Measurements from ENCODE around the gene RXRA.

The RXRA gene

DNA sequence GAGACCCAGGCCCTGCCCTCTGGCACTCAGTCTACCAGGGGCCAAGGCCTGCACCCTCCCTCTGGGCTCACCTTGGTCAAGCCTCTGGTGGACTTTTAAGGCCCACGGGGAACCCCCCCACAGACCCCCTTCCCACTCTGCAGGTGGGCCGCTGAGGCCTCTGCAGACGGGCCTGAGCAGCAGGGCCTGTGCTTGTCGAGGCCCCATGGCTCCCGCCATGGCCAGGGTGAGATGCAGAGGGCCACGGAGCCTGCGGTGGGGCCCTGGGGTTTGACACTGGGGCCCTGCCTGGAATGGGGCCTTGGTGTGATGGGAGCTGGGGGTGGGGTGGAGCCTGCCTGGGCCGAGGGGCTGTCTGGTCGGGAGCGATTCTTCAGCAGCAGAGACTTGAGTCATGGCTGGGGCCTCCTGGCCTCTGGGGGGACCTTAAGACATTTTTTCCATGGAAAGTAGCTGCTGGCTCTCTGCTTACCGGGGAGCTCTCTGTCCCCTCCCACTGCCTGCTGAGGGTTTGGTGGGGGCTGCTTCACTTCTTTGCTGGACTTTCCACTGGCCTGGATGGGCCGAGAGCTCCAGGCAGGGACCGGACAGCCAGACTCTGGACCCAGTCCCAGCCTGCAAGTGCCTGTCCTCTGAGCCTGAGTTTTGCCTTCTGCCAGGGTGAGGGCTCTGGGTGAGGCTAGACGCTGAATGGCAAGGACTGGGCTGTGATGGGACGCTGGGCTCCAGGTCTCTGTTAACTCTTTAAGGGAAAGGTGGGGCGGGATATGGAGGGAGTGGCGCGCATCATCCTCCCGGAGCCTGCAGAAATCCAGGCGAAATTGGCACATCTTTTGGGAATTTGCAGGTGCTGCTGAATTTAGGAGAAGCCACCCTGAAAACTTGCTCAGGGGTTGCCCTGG lies 132.2 kb downstream of the RXRA start:
- TF ChIP-seq, protein P1, sequence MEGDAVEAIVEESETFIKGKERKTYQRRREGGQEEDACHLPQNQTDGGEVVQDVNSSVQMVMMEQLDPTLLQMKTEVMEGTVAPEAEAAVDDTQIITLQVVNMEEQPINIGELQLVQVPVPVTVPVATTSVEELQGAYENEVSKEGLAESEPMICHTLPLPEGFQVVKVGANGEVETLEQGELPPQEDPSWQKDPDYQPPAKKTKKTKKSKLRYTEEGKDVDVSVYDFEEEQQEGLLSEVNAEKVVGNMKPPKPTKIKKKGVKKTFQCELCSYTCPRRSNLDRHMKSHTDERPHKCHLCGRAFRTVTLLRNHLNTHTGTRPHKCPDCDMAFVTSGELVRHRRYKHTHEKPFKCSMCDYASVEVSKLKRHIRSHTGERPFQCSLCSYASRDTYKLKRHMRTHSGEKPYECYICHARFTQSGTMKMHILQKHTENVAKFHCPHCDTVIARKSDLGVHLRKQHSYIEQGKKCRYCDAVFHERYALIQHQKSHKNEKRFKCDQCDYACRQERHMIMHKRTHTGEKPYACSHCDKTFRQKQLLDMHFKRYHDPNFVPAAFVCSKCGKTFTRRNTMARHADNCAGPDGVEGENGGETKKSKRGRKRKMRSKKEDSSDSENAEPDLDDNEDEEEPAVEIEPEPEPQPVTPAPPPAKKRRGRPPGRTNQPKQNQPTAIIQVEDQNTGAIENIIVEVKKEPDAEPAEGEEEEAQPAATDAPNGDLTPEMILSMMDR (conservative IDR thresholded peaks at IDR 0.05; ENCODE audit: control insufficient read depth, insufficient read depth, low read depth, low read length) = no peak
- peak; percentile 40 for DNase-seq (ENCODE audit: low read depth)
- no peak overlapping the region for H3K4me3 ChIP-seq (ENCODE audit: control insufficient read depth, low read depth, low read length)

DNA sequence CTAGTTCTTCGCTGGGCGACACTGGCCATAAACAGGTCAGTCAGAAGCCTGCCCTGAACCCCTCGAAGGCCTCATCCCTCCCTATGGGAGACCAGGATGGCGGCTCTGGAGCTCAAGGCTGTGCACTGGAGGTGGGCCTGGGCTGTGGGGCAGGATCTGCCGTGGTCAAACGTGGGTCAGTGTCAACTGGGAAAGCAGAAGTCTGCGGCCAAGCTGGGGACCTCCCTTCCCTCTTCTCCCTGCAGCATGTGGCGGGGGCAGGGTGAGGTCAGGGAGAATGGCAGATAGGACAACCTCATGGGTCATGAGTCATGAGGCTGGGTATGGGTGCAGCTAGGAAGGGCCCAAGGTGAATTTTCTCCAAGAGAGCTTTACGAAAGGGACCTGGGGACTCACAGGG lies 132.9 kb downstream of the RXRA start:
- no peak for DNase-seq (ENCODE audit: low read depth)
- TF ChIP-seq, protein P1 (conservative IDR thresholded peaks at IDR 0.05; ENCODE audit: control insufficient read depth, insufficient read depth, low read depth, low read length) = no peak
- H3K4me3 ChIP-seq (ENCODE audit: control insufficient read depth, low read depth, low read length) = no peak overlapping the region

DNA sequence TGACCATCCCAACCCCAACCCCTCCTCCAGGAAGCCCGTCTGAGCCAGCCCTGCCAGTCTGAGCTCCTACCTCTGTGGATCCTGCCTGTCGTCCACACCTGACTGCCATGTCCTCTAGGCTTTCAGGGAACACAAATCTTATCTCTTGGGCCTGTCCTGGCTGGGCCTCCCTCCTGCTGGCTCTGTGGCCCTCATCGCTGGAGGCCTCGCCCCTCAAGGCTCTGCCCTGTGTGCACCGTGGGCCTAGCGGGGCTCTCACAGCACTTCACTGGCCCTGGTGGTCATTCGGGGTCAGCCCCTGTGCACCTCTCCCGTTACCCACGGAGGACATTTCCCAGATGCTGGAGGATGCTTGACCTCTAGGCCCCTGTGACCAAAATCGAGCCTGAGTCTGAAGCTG lies 133.3 kb downstream of the RXRA start:
- H3K4me3 ChIP-seq (ENCODE audit: control insufficient read depth, low read depth, low read length) = no peak overlapping the region
- TF ChIP-seq, protein P1 (conservative IDR thresholded peaks at IDR 0.05; ENCODE audit: control insufficient read depth, insufficient read depth, low read depth, low read length) = no peak
- DNase-seq (ENCODE audit: low read depth) = no peak

DNA sequence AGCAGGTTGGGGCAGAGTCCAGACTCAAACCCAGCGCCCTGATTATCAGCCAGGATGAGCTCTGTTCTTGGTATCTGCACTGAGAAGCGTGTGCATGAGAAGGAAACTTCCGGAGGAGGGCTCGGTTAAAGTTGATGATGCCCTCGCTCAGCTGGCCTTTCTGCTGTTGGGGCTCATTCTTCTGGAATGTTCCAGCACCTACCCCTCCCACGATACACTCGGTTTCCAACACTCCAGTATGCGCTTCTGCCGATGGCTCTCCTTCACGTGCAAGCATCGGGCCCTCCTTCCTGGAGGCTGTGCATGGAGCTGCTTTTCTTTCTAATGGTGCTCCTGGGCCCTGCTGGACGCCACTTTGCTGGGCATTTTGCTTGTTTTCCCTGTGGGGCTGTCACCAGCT lies 134.0 kb downstream of the RXRA start:
- DNase-seq (ENCODE audit: low read depth) = no peak
- no peak overlapping the region for H3K4me3 ChIP-seq (ENCODE audit: control insufficient read depth, low read depth, low read length)
- TF ChIP-seq, protein P1 (conservative IDR thresholded peaks at IDR 0.05; ENCODE audit: control insufficient read depth, insufficient read depth, low read depth, low read length) = no peak

DNA sequence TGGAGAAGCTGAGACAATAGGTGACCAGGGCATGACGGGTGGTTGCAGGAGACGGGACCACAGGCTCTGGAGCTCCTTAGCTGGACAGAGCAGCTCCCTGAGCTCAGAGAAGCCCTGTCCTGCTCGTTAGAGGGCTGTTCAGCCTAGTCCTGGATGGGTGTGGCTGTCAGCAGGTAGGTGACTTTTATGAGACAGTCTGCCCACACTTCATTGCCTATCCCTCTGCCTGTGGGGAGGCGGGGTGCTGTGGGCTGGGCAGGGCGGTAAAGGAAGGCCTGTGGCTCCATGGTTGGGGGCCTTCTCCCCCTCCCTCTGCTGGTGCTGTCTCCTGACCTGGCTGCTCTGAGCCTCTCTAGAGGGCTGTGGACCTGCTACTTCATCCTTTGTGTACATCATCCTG lies 134.6 kb downstream of the RXRA start:
- H3K4me3 ChIP-seq (ENCODE audit: control insufficient read depth, low read depth, low read length) = no peak overlapping the region
- TF ChIP-seq, protein P1 (conservative IDR thresholded peaks at IDR 0.05; ENCODE audit: control insufficient read depth, insufficient read depth, low read depth, low read length) = no peak
- DNase-seq (ENCODE audit: low read depth) = no peak

DNA sequence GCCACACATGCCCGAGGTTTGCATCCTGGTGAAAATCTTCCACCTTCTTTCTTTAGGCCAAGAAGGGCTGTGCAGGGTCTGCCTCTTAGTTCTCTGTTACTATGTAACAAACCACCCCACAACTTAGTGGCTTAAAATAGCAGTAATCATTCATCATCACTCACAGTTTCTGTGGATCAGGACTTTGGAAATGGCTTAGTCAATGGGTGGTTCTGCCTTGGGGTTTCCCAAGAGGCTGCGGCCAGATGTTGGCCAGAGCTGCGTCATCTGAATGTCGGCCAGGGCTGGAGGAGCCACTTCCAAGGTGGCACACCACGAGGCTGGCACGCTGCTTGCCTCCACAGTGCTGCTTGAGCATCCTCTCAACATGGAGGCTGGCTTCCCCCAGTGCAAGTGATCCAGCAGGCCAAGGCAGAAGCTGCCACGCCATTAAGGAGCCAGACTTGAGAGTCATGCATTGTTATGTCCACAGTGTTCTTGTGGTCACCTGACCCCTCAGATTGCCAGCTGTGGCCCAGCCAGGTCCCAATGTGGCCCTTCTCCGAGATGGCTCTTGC lies 135.2 kb downstream of the RXRA start:
- H3K4me3 ChIP-seq (ENCODE audit: control insufficient read depth, low read depth, low read length) = no peak overlapping the region
- DNase-seq (ENCODE audit: low read depth) = peak; percentile 66
- TF ChIP-seq, protein P1 (conservative IDR thresholded peaks at IDR 0.05; ENCODE audit: control insufficient read depth, insufficient read depth, low read depth, low read length) = no peak
